ENCODE data around the gene CRYBG3. TPM values are rescaled to one million over a fixed set of nuclear protein-coding genes. Genes with fewer than 3 reads are reported as not detected.

CRYBG3 gene
- polyA plus RNA-seq, 1 donor from 2014 or later, result 1.7 TPM

GRCh38 chr3:97975466-97975865 lies 153.7 kb downstream of the CRYBG3 start:
- peak overlapping the region in 1 of 3 donors; percentile 54 for H3K27ac Mint-ChIP-seq
- H3K36me3 Mint-ChIP-seq, result peaks cover 1% of the 10 kb centered on the region
- no peaks in the 10 kb centered on the region for H3K27me3 Mint-ChIP-seq
- no peaks in the 10 kb centered on the region for H3K9me3 Mint-ChIP-seq
- peak overlapping the region in 1 of 4 donors; percentile 91 for H3K4me3 Mint-ChIP-seq
- H3K4me1 Mint-ChIP-seq, result peaks cover 14 to 33% (median 27%) of the 10 kb centered on the region in 3 donors

- Mint-ChIP-seq H3K27ac (no peak overlapping the region), H3K36me3 (peaks cover 1% of the 10 kb centered on the region), H3K4me1 (peaks cover 0 to 6% (median 5%) of the 10 kb centered on the region in 3 donors), H3K9me3 (no peaks in the 10 kb centered on the region), H3K27me3 (no peaks in the 10 kb centered on the region), H3K4me3 (no peak overlapping the region)
Measured at GRCh38 chr3:97979610-97980009, 157.8 kb downstream of the CRYBG3 start.

- Mint-ChIP-seq H3K27ac (no peak overlapping the region), H3K27me3 (peaks cover 2% of the 10 kb centered on the region), H3K4me3 (no peak overlapping the region), H3K4me1 (no peaks in the 10 kb centered on the region), H3K36me3 (no peaks in the 10 kb centered on the region), H3K9me3 (no peaks in the 10 kb centered on the region)
Measured at GRCh38 chr3:97981886-97982285, 160.1 kb downstream of the CRYBG3 start.

- H3K9me3 Mint-ChIP-seq, result no peaks in the 10 kb centered on the region
- no peaks in the 10 kb centered on the region for H3K36me3 Mint-ChIP-seq
- H3K27me3 Mint-ChIP-seq, result peaks cover 2% of the 10 kb centered on the region
- H3K27ac Mint-ChIP-seq, result no peak overlapping the region
- H3K4me1 Mint-ChIP-seq, result no peaks in the 10 kb centered on the region
- H3K4me3 Mint-ChIP-seq, result no peak overlapping the region
Measured at GRCh38 chr3:97983933-97984491, 162.2 kb downstream of the CRYBG3 start.

- H3K27me3 Mint-ChIP-seq, result peaks cover 2% of the 10 kb centered on the region
- no peak overlapping the region for H3K27ac Mint-ChIP-seq
- no peaks in the 10 kb centered on the region for H3K36me3 Mint-ChIP-seq
- peaks cover 0 to 4% (median 0%) of the 10 kb centered on the region in 3 donors for H3K4me1 Mint-ChIP-seq
- H3K9me3 Mint-ChIP-seq, result no peaks in the 10 kb centered on the region
- H3K4me3 Mint-ChIP-seq, result no peak overlapping the region
Measured at GRCh38 chr3:97987306-97987705, 165.5 kb downstream of the CRYBG3 start.

- H3K9me3 Mint-ChIP-seq, result no peaks in the 10 kb centered on the region
- H3K27me3 Mint-ChIP-seq, result peaks cover 5% of the 10 kb centered on the region
- H3K4me1 Mint-ChIP-seq, result peaks cover 0 to 4% (median 0%) of the 10 kb centered on the region in 3 donors
- no peak overlapping the region for H3K27ac Mint-ChIP-seq
- no peaks in the 10 kb centered on the region for H3K36me3 Mint-ChIP-seq
- no peak overlapping the region for H3K4me3 Mint-ChIP-seq
Measured at GRCh38 chr3:97988784-97989568, 167.2 kb downstream of the CRYBG3 start.

- peaks cover 0 to 4% (median 0%) of the 10 kb centered on the region in 3 donors for H3K4me1 Mint-ChIP-seq
- H3K27ac Mint-ChIP-seq, result no peak overlapping the region
- H3K27me3 Mint-ChIP-seq, result peaks cover 3% of the 10 kb centered on the region
- peak overlapping the region in 1 of 4 donors; percentile 71 for H3K4me3 Mint-ChIP-seq
- no peaks in the 10 kb centered on the region for H3K9me3 Mint-ChIP-seq
- no peaks in the 10 kb centered on the region for H3K36me3 Mint-ChIP-seq
Measured at GRCh38 chr3:97990624-97991292, 168.9 kb downstream of the CRYBG3 start.

- Mint-ChIP-seq H3K27ac (no peak overlapping the region), H3K4me1 (peaks cover 0 to 4% (median 0%) of the 10 kb centered on the region in 3 donors), H3K9me3 (no peaks in the 10 kb centered on the region), H3K27me3 (peaks cover 3% of the 10 kb centered on the region), H3K36me3 (no peaks in the 10 kb centered on the region), H3K4me3 (peak overlapping the region in 1 of 4 donors; percentile 71)
Measured at GRCh38 chr3:97991293-97991682, 169.5 kb downstream of the CRYBG3 start.

- peaks cover 0 to 4% (median 0%) of the 10 kb centered on the region in 3 donors for H3K4me1 Mint-ChIP-seq
- no peaks in the 10 kb centered on the region for H3K36me3 Mint-ChIP-seq
- no peak overlapping the region for H3K4me3 Mint-ChIP-seq
- peaks cover 3% of the 10 kb centered on the region for H3K27me3 Mint-ChIP-seq
- peaks cover 0 to 3% (median 0%) of the 10 kb centered on the region in 3 donors for H3K9me3 Mint-ChIP-seq
- H3K27ac Mint-ChIP-seq, result no peak overlapping the region
Measured at GRCh38 chr3:97992547-97993173, 170.8 kb downstream of the CRYBG3 start.

GRCh38 chr3:97993526-97993925 lies 171.7 kb downstream of the CRYBG3 start:
- Mint-ChIP-seq H3K36me3 (no peaks in the 10 kb centered on the region), H3K4me3 (no peak overlapping the region), H3K4me1 (peaks cover 0 to 4% (median 0%) of the 10 kb centered on the region in 3 donors), H3K27ac (no peak overlapping the region), H3K9me3 (peaks cover 0 to 3% (median 0%) of the 10 kb centered on the region in 3 donors), H3K27me3 (peaks cover 3% of the 10 kb centered on the region)

- H3K4me1 Mint-ChIP-seq, result peaks cover 0 to 4% (median 0%) of the 10 kb centered on the region in 3 donors
- H3K4me3 Mint-ChIP-seq, result no peak overlapping the region
- no peak overlapping the region for H3K27ac Mint-ChIP-seq
- H3K27me3 Mint-ChIP-seq, result peaks cover 4% of the 10 kb centered on the region
- H3K36me3 Mint-ChIP-seq, result no peaks in the 10 kb centered on the region
- H3K9me3 Mint-ChIP-seq, result peaks cover 0 to 3% (median 0%) of the 10 kb centered on the region in 3 donors
Measured at GRCh38 chr3:97994328-97994945, 172.6 kb downstream of the CRYBG3 start.

Other genes starting within 250 kb of the CRYBG3 start
- gene ARL6, start 57.3 kb upstream of the CRYBG3 start, polyA plus RNA-seq, result 1.9 TPM
- gene RIOX2, start 150.4 kb downstream of the CRYBG3 start, polyA plus RNA-seq, result 28.8 TPM
- not detected for gene GABRR3, start 213.3 kb downstream of the CRYBG3 start, polyA plus RNA-seq

All from IgD-negative memory B cell (primary cell).